Upper lobe of right lung (tissue), 1 donor: ENCODE data around the gene SSR1. TPM values are rescaled to one million over a fixed set of nuclear protein-coding genes. Genes with fewer than 3 reads are reported as not detected.

Experiments
- ATAC-seq: fragments of 200-7000 bp; cut with Tn5 transposase; one replicate; pipeline ENCODE4 v1.9.1; 2020; ENCODE audit warnings: mild to moderate bottlenecking, moderate library complexity
- DNase-seq: peaks from one replicate; pipeline ENCODE4 v3.0.0-alpha.2; 2020
- H3K27ac ChIP-seq: fragments of 200-600 bp; one replicate; pipeline ENCODE4 v1.8.0; 2022
- H3K27me3 ChIP-seq: fragments of 200-600 bp; one replicate; pipeline ENCODE4 v1.8.0; 2022; ENCODE audit warnings: mild to moderate bottlenecking
- H3K36me3 ChIP-seq: fragments of 200-600 bp; one replicate; pipeline ENCODE4 v1.8.0; 2022
- H3K4me1 ChIP-seq: fragments of 200-600 bp; one replicate; pipeline ENCODE4 v1.8.0; 2022
- H3K4me3 ChIP-seq: fragments of 200-600 bp; one replicate; pipeline ENCODE4 v1.8.0; 2022; ENCODE audit warnings: mild to moderate bottlenecking
- H3K9me3 ChIP-seq: fragments of 200-600 bp; one replicate; pipeline ENCODE4 v1.8.0; 2022
- intact Hi-C: fragments of 100-400 bp; cut with DNase I; formaldehyde crosslinking; loops from one replicate; pipeline ENCODE4 v1.11.0; 2022
- total RNA-seq: library from RNA; stranded (reverse); fragmentation: NEBNext Ultra II Directional; extraction: Animal tissue kit (Norgen Biotek cat#: 25700); gene quantifications from one replicate; pipeline ENCODE4 v1.2.1, GENCODE V29; 2021
- TF ChIP-seq, protein P1 (sequence below): fragments of 200-600 bp; IDR thresholded peaks from one replicate; pipeline ENCODE4 v1.8.0; 2022; ENCODE audit warnings: antibody characterized with exemption
- donor health status: DM: no; HTN: yes; CAD: no; lungs with severe emphysema.

The SSR1 gene
- total RNA-seq, 1 donor from 2014 or later, result 128 TPM

DNA sequence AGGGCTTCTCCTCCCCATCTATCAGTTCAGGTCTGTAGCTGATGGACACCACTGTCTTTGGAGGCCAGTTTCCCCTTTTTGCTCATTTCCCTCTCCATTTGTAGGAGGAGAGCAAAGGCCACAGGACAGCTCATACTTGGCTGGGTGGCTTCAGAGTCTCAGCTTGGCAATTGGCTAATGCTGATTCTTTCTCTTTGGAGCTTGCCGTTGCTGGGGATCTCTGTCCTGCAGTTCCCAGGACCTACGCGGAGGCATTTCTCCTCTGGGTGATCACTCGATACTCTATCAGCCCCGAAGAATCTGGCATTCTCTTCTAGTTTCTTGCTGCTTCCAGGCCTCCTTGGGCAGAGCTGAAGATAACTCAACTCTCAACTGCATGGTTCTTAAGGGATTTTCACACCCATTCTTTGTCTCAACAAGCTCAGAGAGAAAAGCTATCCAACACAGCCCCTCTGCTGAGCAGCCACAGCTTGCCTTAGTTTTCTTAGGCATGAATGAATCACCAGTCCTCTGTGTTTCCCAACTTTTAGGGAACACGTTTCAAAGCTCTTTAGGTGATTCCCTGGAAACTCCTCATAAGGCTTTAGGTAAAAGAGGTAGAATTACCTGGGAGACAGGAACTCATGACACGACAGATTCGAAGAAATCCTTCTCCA, 19.2 kb upstream of the SSR1 start:
- H3K4me3 ChIP-seq, result no peak overlapping the region
- H3K36me3 ChIP-seq, result no peaks in the 10 kb centered on the region
- H3K4me1 ChIP-seq, result no peaks in the 10 kb centered on the region
- H3K27me3 ChIP-seq, result no peaks in the 10 kb centered on the region
- TF ChIP-seq, protein P1, sequence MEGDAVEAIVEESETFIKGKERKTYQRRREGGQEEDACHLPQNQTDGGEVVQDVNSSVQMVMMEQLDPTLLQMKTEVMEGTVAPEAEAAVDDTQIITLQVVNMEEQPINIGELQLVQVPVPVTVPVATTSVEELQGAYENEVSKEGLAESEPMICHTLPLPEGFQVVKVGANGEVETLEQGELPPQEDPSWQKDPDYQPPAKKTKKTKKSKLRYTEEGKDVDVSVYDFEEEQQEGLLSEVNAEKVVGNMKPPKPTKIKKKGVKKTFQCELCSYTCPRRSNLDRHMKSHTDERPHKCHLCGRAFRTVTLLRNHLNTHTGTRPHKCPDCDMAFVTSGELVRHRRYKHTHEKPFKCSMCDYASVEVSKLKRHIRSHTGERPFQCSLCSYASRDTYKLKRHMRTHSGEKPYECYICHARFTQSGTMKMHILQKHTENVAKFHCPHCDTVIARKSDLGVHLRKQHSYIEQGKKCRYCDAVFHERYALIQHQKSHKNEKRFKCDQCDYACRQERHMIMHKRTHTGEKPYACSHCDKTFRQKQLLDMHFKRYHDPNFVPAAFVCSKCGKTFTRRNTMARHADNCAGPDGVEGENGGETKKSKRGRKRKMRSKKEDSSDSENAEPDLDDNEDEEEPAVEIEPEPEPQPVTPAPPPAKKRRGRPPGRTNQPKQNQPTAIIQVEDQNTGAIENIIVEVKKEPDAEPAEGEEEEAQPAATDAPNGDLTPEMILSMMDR, result no peak
- peak; percentile 89 for ATAC-seq
- H3K9me3 ChIP-seq, result no peaks in the 10 kb centered on the region
- no peak overlapping the region for H3K27ac ChIP-seq
- intact Hi-C loops, result no loop called here
- DNase-seq, result no peak

DNA sequence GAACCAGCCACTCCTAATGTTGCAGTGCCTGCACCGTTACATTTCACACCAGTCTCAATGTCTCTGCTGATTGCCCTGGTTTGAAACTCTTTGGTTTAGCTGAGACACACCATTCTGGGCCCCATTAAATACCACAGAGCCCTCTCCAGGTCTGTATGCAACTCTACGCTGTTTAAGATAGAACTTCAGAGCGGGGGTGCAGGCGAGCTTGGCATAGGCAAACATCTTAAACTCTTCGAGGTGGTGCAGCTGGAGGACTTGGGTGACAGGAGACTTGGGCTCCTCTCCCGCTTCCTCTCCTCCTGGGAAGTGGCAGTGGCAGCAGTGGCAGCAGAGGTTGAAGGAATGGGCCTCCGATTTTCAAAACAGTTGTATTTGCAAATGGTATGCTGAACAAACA, 18.5 kb upstream of the SSR1 start:
- no peak overlapping the region for H3K4me3 ChIP-seq
- ATAC-seq (no peak), DNase-seq (no peak)
- TF ChIP-seq, protein P1, result no peak
- no peaks in the 10 kb centered on the region for H3K36me3 ChIP-seq
- no peaks in the 10 kb centered on the region for H3K9me3 ChIP-seq
- no peak overlapping the region for H3K27ac ChIP-seq
- intact Hi-C loops, result no loop called here
- no peaks in the 10 kb centered on the region for H3K27me3 ChIP-seq
- H3K4me1 ChIP-seq, result no peaks in the 10 kb centered on the region

DNA sequence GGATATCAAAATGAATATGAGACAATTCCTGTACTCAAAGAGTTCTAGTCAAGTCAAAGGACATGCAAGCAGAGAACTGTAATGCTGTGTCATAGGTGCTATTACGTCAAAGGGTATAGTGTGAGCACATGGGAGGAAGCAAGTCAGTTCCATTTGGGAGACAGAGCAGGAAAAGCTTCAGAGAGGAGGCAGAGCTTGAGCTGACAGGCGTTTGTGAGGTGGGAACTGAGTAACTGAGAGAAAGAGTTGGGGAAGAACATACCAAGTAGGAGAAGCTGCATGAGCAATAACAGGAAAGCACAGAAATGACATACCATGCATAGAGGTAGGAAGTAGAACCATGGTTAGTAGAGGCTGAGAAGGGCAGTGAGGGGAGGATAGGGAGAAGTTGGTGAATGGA, 15.2 kb upstream of the SSR1 start:
- ATAC-seq, result peak; percentile 36

DNA sequence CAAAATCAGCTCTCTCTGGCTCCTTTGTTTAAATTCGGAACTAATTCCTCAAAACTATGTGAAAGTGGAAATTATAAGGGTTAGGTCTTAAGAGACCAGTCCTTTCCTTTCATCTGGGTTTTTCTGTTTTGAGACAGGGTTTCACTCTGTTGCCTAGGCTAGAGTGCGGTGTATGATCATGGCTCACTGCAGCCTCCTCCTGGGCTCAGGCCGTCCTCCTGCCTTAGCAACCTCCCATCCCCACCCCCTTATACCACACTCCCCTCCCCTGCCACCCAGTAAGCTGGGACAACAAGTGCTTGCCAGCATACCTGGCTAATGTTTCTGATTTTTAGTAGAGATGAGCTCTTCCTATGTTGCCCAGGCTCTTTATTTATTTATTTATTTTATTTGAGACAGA, 12.8 kb upstream of the SSR1 start:
- intact Hi-C loops, result no loop called here
- H3K36me3 ChIP-seq, result no peaks in the 10 kb centered on the region
- no peak overlapping the region for H3K27ac ChIP-seq
- ATAC-seq (no peak), DNase-seq (no peak)
- peaks cover 4% of the 10 kb centered on the region for H3K27me3 ChIP-seq
- H3K9me3 ChIP-seq, result no peaks in the 10 kb centered on the region
- no peaks in the 10 kb centered on the region for H3K4me1 ChIP-seq
- H3K4me3 ChIP-seq, result no peak overlapping the region
- TF ChIP-seq, protein P1, result no peak

More for the DNA sequence above, 15.2 kb upstream of the SSR1 start:
- H3K4me1 ChIP-seq, result no peaks in the 10 kb centered on the region
- H3K27ac ChIP-seq, result no peak overlapping the region
- no peaks in the 10 kb centered on the region for H3K9me3 ChIP-seq
- intact Hi-C loops, result no loop called here
- DNase-seq, result no peak
- H3K4me3 ChIP-seq, result no peak overlapping the region
- peaks cover 4% of the 10 kb centered on the region for H3K27me3 ChIP-seq
- H3K36me3 ChIP-seq, result no peaks in the 10 kb centered on the region
- TF ChIP-seq, protein P1, result no peak

DNA sequence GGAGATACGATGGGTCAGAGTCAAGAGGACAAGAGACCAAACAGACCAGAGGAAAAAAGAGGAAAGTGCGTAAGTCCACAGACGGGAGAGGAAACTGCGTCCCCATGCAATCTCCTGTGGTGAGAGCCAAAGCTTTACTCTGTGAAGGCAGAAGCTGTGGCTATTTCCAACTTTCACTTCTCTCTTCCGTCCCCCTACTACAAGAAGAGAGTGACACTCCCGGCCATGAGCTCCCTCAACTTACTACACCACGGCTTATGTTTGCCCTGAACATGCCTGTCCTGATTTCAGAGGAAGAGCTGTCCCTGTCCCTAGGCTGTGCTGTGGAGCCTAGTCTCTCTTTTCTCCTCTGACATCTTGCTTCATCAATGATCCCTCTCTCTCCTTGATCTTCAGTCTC, 11.5 kb upstream of the SSR1 start:
- no peak for DNase-seq

More for the DNA sequence above, 11.5 kb upstream of the SSR1 start:
- Histone ChIP-seq H3K4me3 (no peak overlapping the region), H3K27ac (no peak overlapping the region), H3K36me3 (no peaks in the 10 kb centered on the region), H3K4me1 (no peaks in the 10 kb centered on the region), H3K9me3 (no peaks in the 10 kb centered on the region), H3K27me3 (peaks cover 4% of the 10 kb centered on the region)
- ATAC-seq, result peak; percentile 97
- intact Hi-C loops, result no loop called here
- TF ChIP-seq, protein P1, result no peak
